Fibroblast of lung (primary cell): Measurements from ENCODE around the gene ZFP64. TPM values are rescaled to one million over a fixed set of nuclear protein-coding genes. Genes with fewer than 3 reads are reported as not detected.

ENCODE experiments used
- DNase-seq, 2 donors: peaks; one replicate each; pipeline versions ENCODE4 v3.0.0 to v3.0.0-alpha.2; 2010; ENCODE audit warnings: low read depth in 2 of 2
- H2AFZ ChIP-seq: 2 replicates; pipeline ENCODE4 v1.5.1; 2012; ENCODE audit warnings: low read length, control low read depth, inconsistent platforms
- H3K27ac ChIP-seq: 2 replicates; pipeline ENCODE4 v1.5.1; 2011; ENCODE audit warnings: low read length, control low read depth; ENCODE audit not compliant: insufficient read depth
- H3K27me3 ChIP-seq: 2 replicates; pipeline ENCODE4 v1.5.1; 2011; ENCODE audit warnings: mild to moderate bottlenecking, low read length; ENCODE audit not compliant: control insufficient read depth, insufficient read depth
- H3K36me3 ChIP-seq: 2 replicates; pipeline ENCODE4 v1.5.1; 2011; ENCODE audit warnings: low read length; ENCODE audit not compliant: control insufficient read depth, insufficient read depth
- H3K4me1 ChIP-seq: 2 replicates; pipeline ENCODE4 v1.5.1; 2011; ENCODE audit warnings: low read length; ENCODE audit not compliant: control insufficient read depth, insufficient read depth; ENCODE audit errors: extremely low read depth
- H3K4me2 ChIP-seq: 2 replicates; pipeline ENCODE4 v1.5.1; 2011; ENCODE audit warnings: low read length, control low read depth; ENCODE audit not compliant: insufficient read depth; ENCODE audit errors: extremely low read depth
- H3K4me3 ChIP-seq, 4 experiments: fragments of 200-600 bp in 1 of 4; sonication (generic) in 1 of 4; replicated peaks in 1 of 4; 2 replicates each; pipeline ENCODE4 v1.5.1; 2011 to 2016; ENCODE audit warnings: low read length in 4 of 4, low read depth in 3 of 4, mild to moderate bottlenecking in 3 of 4, control low read depth in 2 of 4, inconsistent platforms in 1 of 4, mixed read lengths in 1 of 4; ENCODE audit not compliant: insufficient read depth in 1 of 4; ENCODE audit errors: control extremely low read depth in 1 of 4
- H3K79me2 ChIP-seq: 2 replicates; pipeline ENCODE4 v1.5.1; 2012; ENCODE audit warnings: mild to moderate bottlenecking, low read length, inconsistent platforms; ENCODE audit not compliant: control insufficient read depth, insufficient read depth
- H3K9ac ChIP-seq: 2 replicates; pipeline ENCODE4 v1.5.1; 2011; ENCODE audit warnings: mild to moderate bottlenecking, low read length, control low read depth; ENCODE audit not compliant: insufficient read depth
- H3K9me3 ChIP-seq: 2 replicates; pipeline ENCODE4 v1.5.1; 2012; ENCODE audit warnings: low read depth, low read length; ENCODE audit not compliant: control insufficient read depth, insufficient read depth
- H4K20me1 ChIP-seq: 2 replicates; pipeline ENCODE4 v1.5.1; 2011; ENCODE audit warnings: low read length; ENCODE audit not compliant: control insufficient read depth, insufficient read depth; ENCODE audit errors: extremely low read depth
- CTCF ChIP-seq, 2 donors: IDR thresholded peaks in 1 of 2; conservative IDR thresholded peaks in 1 of 2; 1 replicate in 1 of 2; 2 replicates in 1 of 2; pipeline ENCODE4 v1.5.1; 2011 to 2012; ENCODE audit warnings: low read length in 2 of 2, control low read depth in 1 of 2, inconsistent platforms in 1 of 2, low read depth in 1 of 2, mild to moderate bottlenecking in 1 of 2
- EZH2 ChIP-seq: IDR thresholded peaks from 2 replicates; pipeline ENCODE4 v1.5.1; 2012; ENCODE audit warnings: low read length, control low read depth, mild to moderate bottlenecking; ENCODE audit errors: missing control alignments
- polyA plus RNA-seq, 2 donors: library from polyadenylated mRNA; depleted of rRNA in 1 of 2; stranded (reverse) in 1 of 2; unstranded in 1 of 2; fragments of >200 nt; gene quantifications; 2 replicates each; pipeline ENCODE4 v1.2.1, GENCODE V29; 2011 to 2012; ENCODE audit warnings: missing spikeins in 1 of 2
- total RNA-seq: library from RNA; depleted of rRNA; stranded (reverse); fragments of >200 nt; gene quantifications from 2 replicates; pipeline ENCODE4 v1.2.1, GENCODE V29; 2014

The ZFP64 gene
- total and polyA plus RNA-seq, 2 donors (not counting 1 experiment from before 2014, with no cell fraction given) = 14.7 to 15.0 TPM

- Histone ChIP-seq H3K4me3 (no peak overlapping the region), H4K20me1 (no peaks in the 10 kb centered on the region), H3K4me2 (no peak overlapping the region), H3K27ac (no peak overlapping the region), H2AFZ (no peak overlapping the region), H3K9me3 (no peaks in the 10 kb centered on the region), H3K36me3 (no peaks in the 10 kb centered on the region), H3K27me3 (no peaks in the 10 kb centered on the region), H3K4me1 (no peaks in the 10 kb centered on the region), H3K79me2 (no peaks in the 10 kb centered on the region), H3K9ac (no peak overlapping the region)
- DNase-seq = no peak
- no peak for TF ChIP-seq CTCF (conservative IDR thresholded peaks at IDR 0.05 in 1 of 2, IDR thresholded peaks at IDR 0.05 in 1 of 2; ENCODE audit: low read depth in 1 of 2, low read length in 2 of 2)
- TF ChIP-seq EZH2 = no peak
Observed at GRCh38 chr20:52180180-52180840, 11.3 kb downstream of the ZFP64 start.

DNA sequence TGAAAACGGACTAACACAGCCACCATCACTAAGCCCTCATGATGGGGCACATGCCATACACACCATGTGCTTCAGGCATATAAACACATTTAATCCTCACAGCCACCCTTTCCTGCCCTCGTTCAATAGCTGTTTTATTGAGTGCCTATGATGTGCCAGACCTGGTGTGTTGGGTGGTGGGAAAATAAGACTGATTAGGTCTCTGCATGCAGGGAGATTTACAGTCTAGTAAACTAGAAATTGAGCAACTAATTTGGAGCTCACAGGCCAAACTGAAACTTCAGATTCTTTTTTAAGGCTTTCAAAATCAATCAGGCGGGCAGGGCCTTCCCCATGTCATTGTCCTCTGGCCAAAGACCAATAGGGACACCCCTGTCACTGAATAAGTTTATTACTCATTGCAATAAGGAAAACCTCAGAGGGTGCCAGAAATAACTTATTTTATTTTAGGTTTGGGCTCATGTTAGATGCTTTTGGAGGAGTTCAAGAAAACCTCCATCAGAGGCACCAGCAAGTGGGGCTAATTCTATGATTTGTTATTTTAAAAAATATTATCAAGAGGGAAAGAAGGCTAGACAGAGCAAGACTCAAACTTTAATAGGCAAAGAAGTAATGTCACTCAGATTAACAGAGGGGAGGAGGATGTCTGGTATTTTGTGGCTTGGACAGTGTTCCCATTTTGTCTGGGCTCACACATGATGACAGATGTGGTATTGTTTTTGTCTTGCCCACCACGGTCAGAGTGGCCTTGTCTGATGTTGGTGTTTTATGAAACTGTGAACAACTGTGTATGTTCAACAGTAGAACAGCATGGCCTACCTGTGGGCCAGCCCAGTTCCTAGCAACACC lies 12.0 kb downstream of the ZFP64 start:
- Histone ChIP-seq H3K9me3 (no peaks in the 10 kb centered on the region), H3K4me3 (no peak overlapping the region), H3K9ac (no peak overlapping the region), H3K4me2 (no peak overlapping the region), H3K79me2 (no peaks in the 10 kb centered on the region), H3K27ac (no peak overlapping the region), H2AFZ (no peak overlapping the region), H4K20me1 (no peaks in the 10 kb centered on the region), H3K36me3 (no peaks in the 10 kb centered on the region), H3K27me3 (no peaks in the 10 kb centered on the region), H3K4me1 (no peaks in the 10 kb centered on the region)
- TF ChIP-seq CTCF (conservative IDR thresholded peaks at IDR 0.05 in 1 of 2, IDR thresholded peaks at IDR 0.05 in 1 of 2; ENCODE audit: low read depth in 1 of 2, low read length in 2 of 2) = no peak
- TF ChIP-seq EZH2 = no peak
- DNase-seq = no peak

DNA sequence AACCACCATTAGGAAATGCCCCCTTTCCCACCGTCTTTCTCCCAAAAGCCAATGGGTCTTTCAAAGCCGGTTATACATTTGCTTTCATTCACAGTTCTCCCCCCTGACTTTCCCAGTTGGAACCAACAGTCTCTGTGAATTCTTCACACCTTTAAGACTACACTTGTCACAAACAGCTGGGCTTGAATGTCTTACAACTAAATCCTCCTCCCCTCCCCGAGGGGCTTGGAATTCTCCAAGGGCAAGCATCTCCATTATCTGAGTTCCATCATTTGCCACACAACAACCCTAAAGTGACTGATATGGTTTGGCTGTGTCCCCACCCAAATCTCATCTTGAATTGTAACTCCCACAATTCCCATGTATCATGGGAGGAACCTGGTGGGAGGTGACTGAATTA lies 12.9 kb downstream of the ZFP64 start:
- Histone ChIP-seq H3K79me2 (no peaks in the 10 kb centered on the region), H3K27me3 (no peaks in the 10 kb centered on the region), H3K9me3 (no peaks in the 10 kb centered on the region), H3K4me3 (no peak overlapping the region), H3K4me2 (no peak overlapping the region), H2AFZ (no peak overlapping the region), H3K4me1 (no peaks in the 10 kb centered on the region), H3K27ac (no peak overlapping the region), H3K9ac (no peak overlapping the region), H3K36me3 (no peaks in the 10 kb centered on the region), H4K20me1 (no peaks in the 10 kb centered on the region)
- no peak for DNase-seq
- TF ChIP-seq CTCF (conservative IDR thresholded peaks at IDR 0.05 in 1 of 2, IDR thresholded peaks at IDR 0.05 in 1 of 2; ENCODE audit: low read depth in 1 of 2, low read length in 2 of 2) (no peak), EZH2 (no peak)
